Osteoblast (primary cell): ENCODE measurements around the gene SLIT3. TPM values are rescaled to one million over a fixed set of nuclear protein-coding genes. Genes with fewer than 3 reads are reported as not detected.
A peak's percentile ranks its signal among the peaks of the same experiment; 100 is the strongest.

Experiments
- DNase-seq: peaks from one replicate; pipeline ENCODE4 v3.0.0; 2011; ENCODE audit warnings: low spot score, mixed read lengths; ENCODE audit not compliant: insufficient read length; ENCODE audit errors: missing footprints
- H2AFZ ChIP-seq: 2 replicates; pipeline ENCODE4 v1.6.0; 2011; ENCODE audit warnings: mild to moderate bottlenecking, low read length
- H3K27ac ChIP-seq: 2 replicates; pipeline ENCODE4 v1.5.1; 2011; ENCODE audit warnings: mild to moderate bottlenecking, low read depth, low read length, moderate library complexity
- H3K27me3 ChIP-seq: 2 replicates; pipeline ENCODE4 v1.6.0; 2012; ENCODE audit warnings: mild to moderate bottlenecking, control low read depth, inconsistent platforms, low read length, moderate library complexity; ENCODE audit not compliant: insufficient read depth
- H3K36me3 ChIP-seq: 2 replicates; pipeline ENCODE4 v1.5.1; 2011; ENCODE audit warnings: mild to moderate bottlenecking, low read length, control low read depth, moderate library complexity; ENCODE audit not compliant: insufficient read depth
- H3K4me1 ChIP-seq: 2 replicates; pipeline ENCODE4 v1.5.1; 2011; ENCODE audit warnings: mild to moderate bottlenecking, low read length, control low read depth, moderate library complexity; ENCODE audit not compliant: insufficient read depth
- H3K4me2 ChIP-seq: 2 replicates; pipeline ENCODE4 v1.6.0; 2011; ENCODE audit warnings: mild to moderate bottlenecking, low read length; ENCODE audit not compliant: insufficient read depth
- H3K4me3 ChIP-seq: fragments of 200-600 bp; sonication (generic); 3 replicates; pipeline ENCODE4 v1.5.1; 2012; ENCODE audit warnings: mild to moderate bottlenecking, low read length, inconsistent platforms; ENCODE audit not compliant: insufficient read depth
- H3K79me2 ChIP-seq: 2 replicates; pipeline ENCODE4 v1.6.0; 2012; ENCODE audit warnings: mild to moderate bottlenecking, low read length, control low read depth, inconsistent platforms; ENCODE audit not compliant: insufficient read depth
- H3K9me3 ChIP-seq: 2 replicates; pipeline ENCODE4 v1.5.1; 2011; ENCODE audit warnings: low read depth, low read length, control low read depth
- H4K20me1 ChIP-seq: 2 replicates; pipeline ENCODE4 v1.6.0; 2012; ENCODE audit warnings: mild to moderate bottlenecking, low read length, control low read depth; ENCODE audit not compliant: insufficient read depth
- CTCF ChIP-seq: IDR thresholded peaks from 2 replicates; pipeline ENCODE4 v1.5.1; 2011; ENCODE audit warnings: mild to moderate bottlenecking, low read depth, low read length, moderate library complexity; ENCODE audit errors: extremely low read depth
- total RNA-seq: library from RNA; depleted of rRNA; stranded (reverse); fragments of >200 nt; gene quantifications from 2 replicates; pipeline ENCODE4 v1.2.3, GENCODE V29; 2012

SLIT3 gene
- total RNA-seq, 1 donor, result 37.6 TPM

- H3K4me3 ChIP-seq, result no peak overlapping the region
- no peaks in the 10 kb centered on the region for H3K9me3 ChIP-seq
- H3K79me2 ChIP-seq, result no peaks in the 10 kb centered on the region
- H3K4me1 ChIP-seq, result peaks cover 4% of the 10 kb centered on the region
- no peak for TF ChIP-seq CTCF
- no peak overlapping the region for H3K4me2 ChIP-seq
- no peak overlapping the region for H2AFZ ChIP-seq
- H4K20me1 ChIP-seq, result peaks cover 3% of the 10 kb centered on the region
- H3K36me3 ChIP-seq, result no peaks in the 10 kb centered on the region
- no peak overlapping the region for H3K27ac ChIP-seq
- H3K27me3 ChIP-seq, result no peaks in the 10 kb centered on the region
- no peak for DNase-seq
Observed at GRCh38 chr5:169011451-169011850, 289.5 kb downstream of the SLIT3 start.

- no peak overlapping the region for H2AFZ ChIP-seq
- no peaks in the 10 kb centered on the region for H3K79me2 ChIP-seq
- no peak for DNase-seq
- no peak overlapping the region for H3K4me3 ChIP-seq
- no peak overlapping the region for H3K27ac ChIP-seq
- H3K36me3 ChIP-seq, result no peaks in the 10 kb centered on the region
- H3K27me3 ChIP-seq, result no peaks in the 10 kb centered on the region
- no peaks in the 10 kb centered on the region for H3K9me3 ChIP-seq
- H3K4me2 ChIP-seq, result no peak overlapping the region
- H4K20me1 ChIP-seq, result peaks cover 3% of the 10 kb centered on the region
- TF ChIP-seq CTCF, result no peak
- H3K4me1 ChIP-seq, result peaks cover 4% of the 10 kb centered on the region
Observed at GRCh38 chr5:169011009-169011408, 289.9 kb downstream of the SLIT3 start.

GRCh38 chr5:169009123-169009522 lies 291.8 kb downstream of the SLIT3 start:
- peaks cover 11% of the 10 kb centered on the region for H3K4me1 ChIP-seq
- H2AFZ ChIP-seq, result no peak overlapping the region
- H3K27ac ChIP-seq, result no peak overlapping the region
- H3K9me3 ChIP-seq, result no peaks in the 10 kb centered on the region
- H3K4me3 ChIP-seq, result no peak overlapping the region
- H3K27me3 ChIP-seq, result no peaks in the 10 kb centered on the region
- H4K20me1 ChIP-seq, result peaks cover 3% of the 10 kb centered on the region
- no peak for TF ChIP-seq CTCF
- no peaks in the 10 kb centered on the region for H3K79me2 ChIP-seq
- H3K4me2 ChIP-seq, result no peak overlapping the region
- no peaks in the 10 kb centered on the region for H3K36me3 ChIP-seq
- no peak for DNase-seq

- H3K9me3 ChIP-seq, result no peaks in the 10 kb centered on the region
- TF ChIP-seq CTCF, result no peak
- no peak overlapping the region for H3K27ac ChIP-seq
- H2AFZ ChIP-seq, result no peak overlapping the region
- DNase-seq, result peak; percentile 74
- H3K4me3 ChIP-seq, result no peak overlapping the region
- no peaks in the 10 kb centered on the region for H4K20me1 ChIP-seq
- peaks cover 11% of the 10 kb centered on the region for H3K4me1 ChIP-seq
- no peaks in the 10 kb centered on the region for H3K79me2 ChIP-seq
- no peaks in the 10 kb centered on the region for H3K36me3 ChIP-seq
- H3K4me2 ChIP-seq, result no peak overlapping the region
- no peaks in the 10 kb centered on the region for H3K27me3 ChIP-seq
Observed at GRCh38 chr5:169006842-169007790, 293.8 kb downstream of the SLIT3 start.
